Mammary epithelial cell (primary cell): ENCODE measurements around the gene SHISA5.

ENCODE experiments used
- CTCF ChIP-seq, 2 donors: IDR thresholded peaks in 1 of 2; conservative IDR thresholded peaks in 1 of 2; 2 replicates each; pipeline ENCODE4 v1.5.1; 2011 to 2012; ENCODE audit warnings: inconsistent platforms in 2 of 2, low read length in 2 of 2, mild to moderate bottlenecking in 2 of 2, control low read depth in 1 of 2, low read depth in 1 of 2; ENCODE audit not compliant: insufficient read depth in 1 of 2; ENCODE audit errors: extremely low read depth in 1 of 2
- EZH2 ChIP-seq: IDR thresholded peaks from 2 replicates; pipeline ENCODE4 v1.6.1; 2012; ENCODE audit warnings: low read length, inconsistent platforms, borderline replicate concordance

- TF ChIP-seq CTCF (conservative IDR thresholded peaks at IDR 0.05 in 1 of 2, IDR thresholded peaks at IDR 0.05 in 1 of 2; ENCODE audit: extremely low read depth in 1 of 2, insufficient read depth in 1 of 2, low read depth in 1 of 2, low read length in 2 of 2), result no peak
- no peak for TF ChIP-seq EZH2
These were observed 68.8 kb downstream of the SHISA5 start for GRCh38 chr3:48435223-48435595.
